Activated CD8-positive, alpha-beta memory T cell treated with anti-CD3 and anti-CD28 coated beads for 24 hours (primary cell): Measurements from ENCODE around the gene BTN1A1.
"Not testable (repeated sequence)": the region's sequence is repeated elsewhere in the genome, so short reads cannot be mapped to it uniquely, and the experiment has no call there.

ENCODE experiments used
- DNase-seq: peaks from one replicate; pipeline ENCODE4 v3.0.0-alpha.2; 2020

BTN1A1 gene, protein sequence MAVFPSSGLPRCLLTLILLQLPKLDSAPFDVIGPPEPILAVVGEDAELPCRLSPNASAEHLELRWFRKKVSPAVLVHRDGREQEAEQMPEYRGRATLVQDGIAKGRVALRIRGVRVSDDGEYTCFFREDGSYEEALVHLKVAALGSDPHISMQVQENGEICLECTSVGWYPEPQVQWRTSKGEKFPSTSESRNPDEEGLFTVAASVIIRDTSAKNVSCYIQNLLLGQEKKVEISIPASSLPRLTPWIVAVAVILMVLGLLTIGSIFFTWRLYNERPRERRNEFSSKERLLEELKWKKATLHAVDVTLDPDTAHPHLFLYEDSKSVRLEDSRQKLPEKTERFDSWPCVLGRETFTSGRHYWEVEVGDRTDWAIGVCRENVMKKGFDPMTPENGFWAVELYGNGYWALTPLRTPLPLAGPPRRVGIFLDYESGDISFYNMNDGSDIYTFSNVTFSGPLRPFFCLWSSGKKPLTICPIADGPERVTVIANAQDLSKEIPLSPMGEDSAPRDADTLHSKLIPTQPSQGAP

DNA sequence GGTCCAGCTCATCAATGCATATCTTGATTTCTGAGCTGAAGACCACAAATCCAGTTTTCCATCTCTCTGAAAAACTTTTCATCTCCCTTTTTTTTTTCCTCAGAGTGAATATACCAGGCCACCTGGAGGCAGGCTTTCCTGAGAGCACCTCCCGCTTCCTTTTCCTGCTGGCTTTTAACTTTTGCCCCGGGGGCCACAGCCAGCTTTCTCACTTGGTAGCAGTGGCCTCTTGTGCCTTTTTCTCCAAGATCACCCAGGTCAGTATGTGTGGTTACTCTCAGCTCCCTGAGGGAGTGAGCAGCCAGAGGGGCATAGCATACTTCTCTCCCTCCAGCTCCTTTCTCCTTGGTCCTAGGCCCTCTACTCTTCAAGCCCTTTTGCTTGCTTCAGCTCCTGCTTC lies at the start of gene BTN1A1:
BTN1A1 (plus strand) TSS at position 202 of the 400 bp plus-strand sequence. CDS start 984 bp downstream, outside the sequence.
- no peak for DNase-seq

DNA sequence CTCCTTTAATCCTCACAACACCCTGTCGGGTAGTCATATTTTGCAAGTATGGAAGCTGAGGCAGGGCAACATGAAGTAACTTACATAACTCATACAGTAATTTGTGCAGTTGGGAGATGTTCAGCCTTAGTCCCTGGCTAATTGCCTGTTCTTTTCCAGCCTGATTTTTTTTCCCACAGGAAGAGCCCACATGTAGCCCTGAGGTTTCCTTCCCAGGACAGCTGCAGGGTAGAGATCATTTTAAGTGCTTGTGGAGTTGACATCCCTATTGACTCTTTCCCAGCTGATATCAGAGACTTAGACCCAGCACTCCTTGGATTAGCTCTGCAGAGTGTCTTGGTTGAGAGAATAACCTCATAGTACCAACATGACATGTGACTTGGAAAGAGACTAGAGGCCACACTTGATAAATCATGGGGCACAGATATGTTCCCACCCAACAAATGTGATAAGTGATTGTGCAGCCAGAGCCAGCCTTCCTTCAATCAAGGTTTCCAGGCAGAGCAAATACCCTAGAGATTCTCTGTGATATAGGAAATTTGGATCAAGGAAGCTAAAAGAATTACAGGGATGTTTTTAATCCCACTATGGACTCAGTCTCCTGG lies 47.4 kb upstream of the BTN1A1 start:
- no peak for DNase-seq

DNA sequence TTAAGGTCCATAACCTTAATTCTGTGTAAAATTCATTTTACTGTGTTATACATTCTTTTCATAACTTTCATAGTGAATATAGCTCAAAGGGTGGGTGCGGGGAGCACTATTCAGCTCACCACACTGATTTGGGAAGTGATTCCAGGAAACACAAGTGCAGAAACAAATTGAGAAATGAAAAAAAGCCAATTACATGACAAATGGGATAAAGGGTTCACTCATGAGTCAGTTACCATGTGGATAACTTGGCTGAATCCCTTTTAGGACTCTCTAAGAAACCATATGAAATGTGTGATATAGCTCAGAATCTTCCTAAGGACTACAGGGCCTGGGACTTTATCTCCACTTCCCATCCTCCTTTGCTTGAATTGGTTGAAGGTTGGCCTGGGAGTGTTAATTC lies 45.5 kb upstream of the BTN1A1 start:
- DNase-seq: no peak

DNA sequence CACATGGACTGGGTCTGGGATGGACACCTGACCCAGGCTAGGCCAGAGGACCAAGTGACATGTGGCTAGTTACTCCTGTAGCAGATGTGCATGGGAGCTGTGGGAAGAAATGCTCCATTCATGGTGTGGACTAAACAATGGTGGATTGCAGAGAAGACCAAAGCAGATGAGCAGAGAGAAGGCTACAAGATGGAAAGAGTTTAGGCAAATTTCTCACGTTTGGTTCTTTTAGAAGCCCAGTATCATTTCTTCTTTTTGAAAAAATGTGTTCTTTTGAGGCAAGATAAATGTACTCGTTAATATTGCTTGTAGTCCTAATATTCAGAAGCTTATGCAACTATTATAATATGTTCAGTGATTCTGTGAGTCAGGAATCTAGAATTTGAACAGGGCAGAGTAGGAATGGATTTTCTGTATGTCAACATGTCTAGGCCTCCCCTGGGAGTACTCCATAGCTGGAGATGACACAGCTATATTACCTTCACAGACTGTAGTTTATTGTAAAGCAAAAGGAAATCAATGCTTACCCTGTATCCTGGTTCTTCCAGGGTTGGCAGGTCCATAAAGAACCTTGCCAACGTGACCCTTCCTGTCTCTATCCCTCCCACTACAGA lies 44.6 kb upstream of the BTN1A1 start:
- no peak for DNase-seq

DNA sequence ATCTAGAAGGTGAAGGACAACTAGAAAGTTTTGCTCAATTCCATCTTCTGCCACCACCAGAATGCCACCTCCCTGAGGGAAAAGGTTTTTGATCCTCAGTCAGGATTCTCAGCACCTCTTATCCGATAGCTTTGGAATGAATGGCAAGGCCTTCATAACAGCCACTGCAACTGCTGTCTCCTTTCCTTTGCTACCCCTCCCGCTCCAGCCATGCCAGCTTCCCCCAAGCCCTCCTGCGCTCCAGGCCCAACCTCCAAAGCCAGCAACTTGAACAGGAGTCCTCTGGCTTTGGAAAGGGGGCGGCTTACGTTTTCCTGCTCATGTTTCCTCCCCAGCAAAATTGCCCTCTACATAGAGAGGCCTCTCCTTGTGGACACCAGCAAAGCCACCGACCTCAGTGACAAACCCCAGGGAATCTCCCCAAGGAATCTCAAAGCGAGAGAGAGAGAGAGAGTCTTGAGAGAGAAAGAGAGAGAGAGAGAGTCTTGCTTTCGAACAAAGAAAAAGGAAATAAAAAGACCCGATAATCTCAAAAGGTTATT lies 42.8 kb upstream of the BTN1A1 start:
- peak; percentile 68 for DNase-seq

DNA sequence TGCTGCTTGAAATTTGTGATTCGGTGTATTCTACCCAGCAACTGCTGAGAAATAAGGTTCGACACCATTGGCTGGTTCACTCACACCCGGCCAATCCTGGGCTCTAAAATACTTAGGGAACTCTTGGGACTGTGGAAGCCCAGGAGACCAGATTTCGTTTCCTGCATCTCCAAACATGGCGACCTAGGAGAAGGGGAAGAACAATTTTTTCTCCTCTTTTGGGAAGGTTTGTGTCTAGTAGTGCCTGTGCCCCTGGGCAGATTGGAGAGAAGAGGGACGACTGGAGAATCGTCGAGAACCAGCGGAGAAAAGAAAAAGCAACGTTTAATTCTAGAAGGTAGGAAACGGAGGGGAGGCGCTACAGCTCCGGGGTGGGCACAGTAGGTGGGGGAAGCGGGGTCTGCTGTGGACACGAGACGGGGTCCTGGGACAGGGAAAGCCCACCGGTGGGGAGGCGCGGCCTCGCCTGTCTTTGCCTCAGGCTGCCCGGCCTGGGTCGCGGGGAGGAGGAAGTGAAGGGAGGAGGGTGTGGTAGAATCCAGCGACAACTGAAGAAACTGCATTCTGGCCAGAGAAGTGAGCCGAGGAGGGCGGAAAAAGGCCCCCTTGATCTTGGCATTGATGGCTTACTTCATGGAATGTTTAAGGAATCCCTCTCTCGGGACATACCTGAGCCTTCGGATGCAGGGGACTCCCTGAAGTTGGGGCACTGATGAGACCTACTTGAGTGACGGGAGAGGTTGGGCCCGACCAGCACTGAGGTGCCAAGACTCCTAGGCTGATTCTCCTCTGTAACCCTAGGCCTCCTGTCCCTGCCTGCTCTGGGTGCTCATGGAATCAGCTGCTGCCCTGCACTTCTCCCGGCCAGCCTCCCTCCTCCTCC lies 42.1 kb upstream of the BTN1A1 start, which contains the start of gene BTN2A1:
BTN2A1 (plus strand) TSS at position 150 of the 883 bp plus-strand sequence; CDS start at position 832, 682 bp downstream.
- DNase-seq: peak; percentile 78

DNA sequence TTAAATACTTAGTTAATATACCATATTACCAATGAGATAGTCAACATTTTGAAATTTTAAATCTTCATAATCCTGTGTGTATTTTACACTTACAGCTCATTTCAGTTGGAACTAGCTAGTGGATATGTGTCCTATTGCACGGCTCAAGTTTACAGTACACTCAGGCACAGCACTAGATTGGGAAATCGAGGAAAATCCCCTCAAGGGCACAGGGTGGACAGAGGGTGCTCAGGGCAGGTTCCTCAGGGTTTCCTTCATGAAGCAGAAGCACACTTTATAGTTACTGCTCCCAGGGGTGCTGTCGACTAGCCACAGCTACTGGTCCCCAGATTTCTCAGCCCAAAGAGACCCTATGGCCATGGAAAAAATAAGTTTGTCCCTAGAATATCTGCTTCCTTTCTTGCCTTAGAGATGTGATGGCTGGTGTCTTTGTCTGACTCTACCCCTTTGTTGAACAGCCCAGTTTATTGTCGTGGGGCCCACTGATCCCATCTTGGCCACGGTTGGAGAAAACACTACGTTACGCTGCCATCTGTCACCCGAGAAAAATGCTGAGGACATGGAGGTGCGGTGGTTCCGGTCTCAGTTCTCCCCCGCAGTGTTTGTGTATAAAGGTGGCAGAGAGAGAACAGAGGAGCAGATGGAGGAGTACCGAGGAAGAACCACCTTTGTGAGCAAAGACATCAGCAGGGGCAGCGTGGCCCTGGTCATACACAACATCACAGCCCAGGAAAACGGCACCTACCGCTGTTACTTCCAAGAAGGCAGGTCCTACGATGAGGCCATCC lies 40.9 kb upstream of the BTN1A1 start:
- DNase-seq: no peak

DNA sequence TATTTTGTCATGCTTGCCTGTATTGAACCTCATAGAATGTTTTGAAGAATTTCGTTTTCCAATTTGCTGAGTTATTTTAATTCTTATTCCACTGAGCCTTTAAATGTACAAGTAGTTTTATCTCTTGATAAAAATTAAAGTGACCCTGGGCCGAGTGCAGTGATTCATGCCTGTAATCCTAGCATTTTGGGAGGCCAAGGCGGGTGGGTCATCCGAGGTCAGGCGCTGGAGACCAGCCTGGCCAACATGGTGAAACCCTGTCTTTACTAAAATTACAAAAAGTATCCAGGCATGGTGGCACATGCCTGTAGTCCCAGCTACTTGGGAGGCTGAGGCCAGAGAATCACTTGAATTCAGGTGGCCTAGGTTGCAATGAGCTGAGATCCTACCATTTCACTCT lies 38.8 kb upstream of the BTN1A1 start:
- not testable (repeated sequence) for DNase-seq

DNA sequence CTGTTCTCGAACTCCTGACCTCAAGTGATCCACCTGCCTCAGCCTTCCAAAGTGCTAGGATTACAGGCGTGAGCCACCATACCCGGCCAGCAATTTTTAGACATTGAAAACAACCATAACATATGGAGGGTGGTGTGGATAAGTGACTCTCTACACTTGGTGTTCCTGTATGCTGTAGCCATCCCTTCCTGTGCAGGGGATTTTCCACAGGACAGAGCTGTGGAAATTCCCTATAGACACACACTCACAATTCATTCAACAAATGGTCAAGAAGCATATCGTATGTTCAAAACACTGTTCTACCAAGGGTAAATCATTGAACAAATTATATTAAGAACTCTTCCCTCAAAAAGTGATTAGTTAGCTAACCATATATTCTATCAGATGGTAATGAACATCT lies 36.1 kb upstream of the BTN1A1 start:
- no peak for DNase-seq

DNA sequence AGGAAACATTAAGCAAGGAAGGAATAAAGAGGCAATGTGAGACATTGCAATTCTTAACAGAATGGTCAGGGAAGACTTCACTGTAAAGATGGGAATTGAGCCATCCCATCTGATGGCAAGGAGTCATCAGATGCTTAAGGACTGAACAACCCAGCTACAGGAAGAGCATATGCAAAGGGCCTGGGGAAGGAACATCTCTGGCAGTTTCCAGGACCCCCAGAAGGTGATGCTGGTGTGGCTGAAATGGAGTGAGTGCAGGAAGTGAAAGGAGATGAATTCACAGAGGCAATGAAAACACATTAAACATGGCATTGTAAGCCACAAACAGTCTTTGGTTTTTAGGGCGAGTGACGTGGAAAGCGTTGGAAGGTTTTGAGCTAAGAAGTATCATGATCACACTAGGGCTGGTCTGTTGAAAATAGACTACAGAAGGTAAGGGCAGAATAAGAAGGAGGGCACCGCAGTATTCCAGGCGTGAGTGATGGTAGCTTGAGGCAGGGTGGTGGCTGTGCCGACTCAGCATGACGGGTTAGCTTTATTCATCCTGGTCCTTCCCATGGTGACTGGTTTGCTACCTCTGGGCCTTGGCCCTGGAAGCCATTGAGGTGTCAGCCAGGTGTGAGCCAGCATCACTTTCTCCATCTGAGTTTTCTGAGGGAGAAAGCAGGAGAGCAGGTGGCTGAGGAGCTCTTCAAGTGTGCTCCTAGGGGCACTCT lies 35.5 kb upstream of the BTN1A1 start:
- no peak for DNase-seq

DNA sequence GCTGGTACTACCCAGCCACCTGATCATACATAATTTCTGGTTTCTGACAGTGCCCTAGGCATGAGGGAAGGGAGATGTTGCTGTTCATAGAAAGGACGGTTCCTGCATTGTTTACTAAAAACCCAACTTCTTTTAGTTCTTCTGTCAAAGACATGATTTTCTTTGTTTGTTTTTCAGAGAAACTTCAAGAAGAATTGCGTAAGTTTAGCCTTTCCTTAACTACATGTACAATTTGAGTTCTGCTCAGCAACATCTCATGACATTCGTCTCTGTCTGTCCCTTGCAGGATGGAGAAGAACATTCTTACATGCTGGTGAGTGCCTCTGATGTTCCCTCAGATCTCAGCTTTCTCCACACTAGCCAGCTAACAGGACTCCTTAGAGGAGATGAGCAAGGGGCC lies 34.3 kb upstream of the BTN1A1 start:
- no peak for DNase-seq

DNA sequence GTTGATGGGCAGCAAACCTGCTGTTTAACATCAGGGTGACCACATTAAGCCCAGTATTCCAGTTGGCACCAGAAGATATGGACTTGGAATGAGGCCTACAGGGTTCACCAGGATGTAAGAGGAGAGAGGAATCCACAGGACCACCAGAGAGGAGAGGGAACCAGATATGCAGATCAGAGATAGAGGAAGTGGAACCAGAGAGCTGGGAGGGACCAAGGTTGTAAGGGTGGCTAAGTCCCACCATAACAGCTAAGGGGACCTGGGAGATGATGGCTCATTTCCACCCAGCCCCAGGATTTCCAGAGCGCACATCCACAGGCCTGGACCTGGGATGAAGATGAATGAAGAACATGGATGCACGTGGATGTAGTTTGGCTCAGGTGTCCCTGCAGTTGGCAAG lies 31.3 kb upstream of the BTN1A1 start:
- DNase-seq: no peak

DNA sequence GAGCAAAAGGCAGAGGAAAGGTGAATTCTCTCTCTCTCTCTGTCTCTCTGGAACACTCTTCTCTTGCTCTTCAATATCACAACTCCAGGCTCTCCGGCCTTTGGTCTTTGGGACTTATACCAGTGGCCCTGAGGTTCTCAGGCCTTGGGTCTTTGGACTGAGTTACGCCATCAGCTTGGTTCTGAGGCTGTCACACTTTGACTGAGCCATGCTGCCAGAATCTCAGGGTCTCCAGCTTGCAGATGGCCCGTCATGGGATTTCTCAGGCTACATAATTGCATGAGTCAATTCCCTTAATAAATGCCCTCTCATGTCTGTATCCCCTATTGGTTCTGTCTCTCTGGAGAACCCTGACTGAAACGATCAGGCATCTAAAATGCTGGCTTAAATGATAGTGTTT lies 29.5 kb upstream of the BTN1A1 start:
- DNase-seq: no peak

DNA sequence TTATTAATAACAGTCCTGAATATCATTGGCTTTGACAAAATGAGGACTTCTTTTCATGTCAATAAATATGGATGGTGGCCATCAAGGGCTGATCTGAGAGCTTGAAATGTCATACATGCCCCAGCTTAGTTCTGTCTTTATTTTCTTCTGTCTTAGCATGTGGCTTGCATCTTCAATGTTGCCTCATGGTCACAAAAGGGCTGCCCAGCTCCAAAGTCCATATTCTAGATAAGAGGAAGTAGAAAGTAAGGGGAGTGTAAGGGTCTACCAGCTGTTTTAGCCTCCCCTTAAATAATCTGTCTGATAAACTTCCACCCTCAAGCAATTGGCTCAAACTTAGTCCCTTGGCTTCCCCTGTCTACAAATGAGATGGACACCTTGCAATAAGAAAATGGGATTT lies 28.1 kb upstream of the BTN1A1 start:
- DNase-seq: no peak

DNA sequence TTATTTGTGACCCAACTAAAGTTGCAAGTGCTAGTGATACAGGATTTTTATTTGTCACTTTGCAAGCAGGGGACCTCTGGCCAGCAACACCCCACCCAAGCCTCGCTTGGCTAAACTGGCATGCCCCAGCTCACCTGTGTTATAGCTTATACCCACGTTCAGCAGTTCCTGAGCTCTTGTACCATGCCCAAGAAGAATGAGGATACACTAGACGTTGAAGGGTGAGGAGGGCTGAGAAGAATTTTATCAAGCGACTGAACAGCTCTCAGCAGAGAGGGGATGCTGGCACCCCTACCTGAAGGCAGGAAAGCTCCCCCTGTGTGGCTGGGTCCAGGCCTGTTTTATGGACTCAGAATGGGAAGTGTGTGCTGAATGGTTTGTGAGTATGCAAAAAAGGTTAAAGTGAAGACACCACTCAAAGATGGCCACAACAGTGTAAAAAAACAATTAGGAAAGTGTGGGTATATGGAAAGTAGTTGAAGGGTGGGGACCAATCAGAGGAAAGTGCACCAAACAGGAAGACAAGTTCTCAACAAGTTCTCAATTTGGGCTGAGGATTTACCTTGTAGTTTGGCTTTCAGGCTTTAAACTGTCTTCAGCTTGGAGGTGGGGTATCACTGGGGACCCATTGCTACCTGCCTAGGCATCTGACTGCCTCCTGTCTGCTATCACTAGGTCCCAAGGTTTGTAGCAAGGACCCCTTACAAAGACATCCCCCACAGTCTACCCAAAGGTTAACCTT lies 27.4 kb upstream of the BTN1A1 start:
- DNase-seq: no peak

DNA sequence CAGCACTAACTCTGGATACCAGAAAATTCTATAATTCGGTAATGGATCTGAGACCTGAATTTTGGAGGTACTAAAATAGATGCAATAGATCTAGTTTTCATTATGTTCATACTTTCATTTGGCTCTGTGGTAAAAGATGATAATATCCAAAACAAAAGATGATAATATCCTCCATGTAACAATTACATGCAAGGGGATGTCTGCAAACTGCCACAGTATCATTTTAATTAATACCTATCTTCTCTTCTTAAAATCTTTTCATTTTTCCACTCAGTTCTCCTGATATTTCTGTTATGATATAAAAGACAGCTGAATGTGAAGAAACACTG lies 26.7 kb upstream of the BTN1A1 start:
- DNase-seq: no peak

DNA sequence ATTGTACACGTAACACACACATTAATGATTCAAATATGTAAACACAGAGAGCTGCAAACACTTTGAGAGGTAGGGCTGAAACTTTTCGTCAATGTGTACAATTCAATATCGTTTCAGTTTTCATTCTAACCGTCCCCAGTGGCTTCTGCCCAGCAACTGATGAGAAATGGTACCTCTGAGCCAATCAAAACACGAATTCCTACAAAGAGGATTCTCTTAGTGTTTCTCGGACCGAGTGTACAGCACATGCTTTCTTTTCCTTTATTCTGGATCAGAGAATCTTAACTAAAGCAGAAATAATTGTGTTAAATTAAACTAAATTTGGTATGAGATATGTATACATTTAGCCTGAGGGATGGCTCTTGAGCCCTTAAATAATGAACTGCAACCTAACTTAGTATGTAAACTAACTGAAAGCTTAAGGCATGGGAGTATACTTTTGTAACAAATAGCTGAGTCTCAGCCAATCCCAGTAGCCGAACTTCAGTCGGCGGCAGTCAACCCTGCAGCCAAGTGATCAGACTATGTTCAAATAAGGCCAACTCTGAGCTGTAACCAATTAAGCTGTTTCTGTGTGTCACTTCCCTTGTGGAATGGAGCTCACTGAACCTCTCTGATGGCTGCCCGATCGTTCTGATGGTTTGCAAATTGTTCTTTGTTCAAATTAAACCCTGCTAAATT lies 26.2 kb upstream of the BTN1A1 start:
- DNase-seq: peak; percentile 82

DNA sequence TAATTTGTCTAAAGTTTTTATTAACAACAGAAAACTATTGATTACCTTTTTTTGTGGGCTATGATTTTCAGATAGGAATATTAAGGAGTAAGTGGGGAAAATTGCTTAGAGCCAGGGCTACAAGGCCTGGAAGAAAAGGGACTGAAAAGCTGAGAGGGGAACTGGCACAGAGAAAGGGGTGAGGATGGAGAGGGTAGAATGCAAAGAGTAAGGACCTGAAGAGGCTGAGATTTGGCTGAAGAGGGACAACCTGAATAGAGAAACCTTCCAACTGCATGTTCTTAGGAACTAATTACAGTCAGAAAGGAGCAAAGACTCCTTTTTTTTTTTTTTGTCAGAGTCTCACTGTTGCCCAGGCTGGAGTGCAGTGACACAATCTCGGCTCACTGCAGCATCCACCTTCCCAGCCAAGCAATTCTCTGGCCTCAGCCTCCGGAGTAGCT lies 25.6 kb upstream of the BTN1A1 start:
- no peak for DNase-seq
